GM21423 (cell line): Measurements from ENCODE around the gene PDXK.

Experiments
- ATAC-seq: cut with Tn5 transposase; IDR thresholded peaks from one replicate; pipeline ENCODE4 v1.9.1; 2021; ENCODE audit warnings: mild to moderate bottlenecking, moderate library complexity; ENCODE audit not compliant: unreplicated experiment

The PDXK gene

DNA sequence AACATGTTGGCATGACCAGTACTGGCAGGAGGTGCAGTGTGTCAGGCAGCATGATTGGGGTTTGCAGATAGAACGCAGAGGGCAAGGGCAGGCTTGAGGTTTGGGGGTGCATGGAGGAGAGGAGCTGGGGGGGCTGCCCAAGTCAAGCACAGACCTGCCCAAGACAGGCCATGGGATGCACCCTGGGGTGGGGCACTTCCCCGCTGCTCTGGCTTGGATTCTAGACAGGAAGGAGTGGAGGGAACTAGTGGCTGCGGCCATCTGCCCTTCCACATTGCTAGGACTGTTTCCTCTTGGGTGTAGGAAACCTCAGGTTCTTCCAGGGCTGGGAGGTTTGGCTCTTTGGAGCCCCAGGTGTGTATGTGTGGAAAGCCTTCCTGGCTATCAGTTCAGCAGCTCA lies 3.0 kb downstream of the PDXK start:
- no peak for ATAC-seq

- ATAC-seq, result no peak
Measured at GRCh38 chr21:43723648-43724047, 4.7 kb downstream of the PDXK start.

DNA sequence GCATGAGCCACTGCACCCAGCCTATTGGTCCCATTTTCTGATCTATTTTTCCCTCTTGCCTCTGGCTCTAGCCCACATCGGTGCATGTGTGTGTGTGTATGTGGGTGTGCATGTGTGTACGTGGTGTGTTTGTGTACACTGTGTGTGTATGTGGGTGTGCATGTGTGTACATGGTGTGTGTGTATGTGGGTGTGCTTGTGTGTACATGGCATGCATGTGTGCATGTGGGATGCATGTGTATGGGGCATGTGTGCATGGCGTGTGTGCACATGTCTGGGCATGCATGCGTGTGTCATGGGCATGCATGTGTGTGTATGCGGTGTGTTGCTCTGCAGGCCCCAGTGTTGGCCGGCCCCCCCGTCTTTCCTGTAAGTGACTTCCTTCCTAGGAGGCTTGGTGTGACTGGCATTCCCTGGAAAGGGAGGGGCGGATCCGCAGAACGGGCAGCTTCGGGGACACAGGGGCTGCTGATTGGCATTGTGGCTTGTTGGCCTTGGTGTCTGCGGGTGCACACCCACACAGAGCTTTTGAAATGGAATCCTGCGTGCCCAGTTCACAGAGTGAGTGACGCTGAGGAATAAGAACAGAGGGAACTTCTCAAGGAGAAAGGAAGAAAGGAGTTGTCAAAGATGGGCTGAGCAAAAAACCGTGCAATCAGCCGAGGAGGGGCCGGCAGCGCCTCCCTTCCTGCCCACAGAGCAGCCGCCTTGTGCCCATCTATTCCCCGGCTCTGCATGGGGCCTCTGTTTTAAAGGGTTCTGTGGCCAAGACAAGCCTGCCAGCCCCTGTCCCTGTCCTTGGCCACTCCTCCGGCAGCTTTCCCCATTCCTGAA lies 8.0 kb downstream of the PDXK start:
- no peak for ATAC-seq

- no peak for ATAC-seq
Measured at GRCh38 chr21:43727519-43728153, 8.7 kb downstream of the PDXK start.

- no peak for ATAC-seq
Measured at GRCh38 chr21:43728154-43728466, 9.2 kb downstream of the PDXK start.

DNA sequence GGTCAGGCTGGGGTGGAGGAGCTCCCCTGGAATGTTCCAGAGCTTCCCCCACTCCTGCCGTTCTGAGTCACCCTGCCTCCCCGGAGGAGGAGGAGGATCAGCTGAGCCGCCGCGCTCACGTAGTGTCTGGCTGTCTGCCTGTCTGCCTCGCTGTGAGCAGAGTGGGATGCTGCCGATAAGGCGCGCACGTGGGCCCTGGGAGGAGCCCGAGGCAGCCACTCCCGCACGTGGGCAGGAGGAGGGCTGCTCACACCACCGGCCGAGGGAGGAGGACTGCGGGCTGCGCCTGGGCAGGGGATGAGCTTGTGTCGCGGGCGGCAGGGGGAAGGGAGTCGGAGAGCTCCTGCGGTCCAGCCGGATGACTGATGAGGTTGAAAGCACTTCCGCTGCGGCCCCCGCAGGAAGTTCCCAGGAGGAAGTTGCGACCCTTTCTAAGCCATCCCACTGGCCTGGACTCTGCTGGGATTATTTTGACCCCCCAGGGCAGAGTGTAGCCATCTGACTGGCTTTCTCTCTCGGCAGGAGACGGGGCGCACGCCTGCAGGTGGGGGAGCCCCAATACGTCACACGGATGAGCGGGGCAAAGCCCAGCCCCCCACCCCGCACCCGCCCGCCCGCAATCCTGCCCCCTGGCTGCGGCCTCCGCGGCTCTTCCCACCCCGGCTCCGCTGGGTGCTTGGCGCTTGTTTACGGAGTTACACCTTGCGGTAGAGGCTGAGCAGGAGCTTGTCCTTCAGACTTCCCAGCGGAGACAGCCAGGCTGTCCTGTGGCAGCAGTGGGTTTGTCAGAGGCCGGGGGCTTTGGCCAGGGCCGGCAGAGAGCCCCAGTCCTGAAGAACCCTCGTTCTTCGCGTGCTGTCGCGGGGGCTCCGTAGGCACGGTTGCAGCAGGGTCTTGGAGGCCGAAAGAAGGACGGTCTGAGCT lies 9.8 kb downstream of the PDXK start:
- ATAC-seq, result peak; percentile 68

DNA sequence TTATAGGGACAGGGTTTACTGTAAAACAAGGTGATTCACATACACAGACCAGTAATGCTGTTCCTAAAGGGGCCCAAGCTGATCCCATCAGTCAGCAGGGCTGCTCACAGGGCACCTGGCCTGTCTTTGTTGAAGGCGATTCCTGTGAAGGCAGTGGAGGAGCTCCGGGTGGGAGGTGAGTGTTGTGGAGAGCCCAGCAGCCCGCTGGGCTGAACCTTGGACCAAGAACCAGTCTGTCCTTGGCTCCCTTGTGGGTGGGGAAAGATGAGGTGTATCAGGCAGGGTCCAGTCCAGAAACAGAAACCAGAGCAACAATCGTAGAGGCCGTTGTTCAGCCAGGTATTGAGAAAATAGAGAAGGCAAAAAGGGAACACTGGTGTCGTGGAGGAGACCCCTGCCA lies 12.5 kb downstream of the PDXK start:
- ATAC-seq, result no peak

DNA sequence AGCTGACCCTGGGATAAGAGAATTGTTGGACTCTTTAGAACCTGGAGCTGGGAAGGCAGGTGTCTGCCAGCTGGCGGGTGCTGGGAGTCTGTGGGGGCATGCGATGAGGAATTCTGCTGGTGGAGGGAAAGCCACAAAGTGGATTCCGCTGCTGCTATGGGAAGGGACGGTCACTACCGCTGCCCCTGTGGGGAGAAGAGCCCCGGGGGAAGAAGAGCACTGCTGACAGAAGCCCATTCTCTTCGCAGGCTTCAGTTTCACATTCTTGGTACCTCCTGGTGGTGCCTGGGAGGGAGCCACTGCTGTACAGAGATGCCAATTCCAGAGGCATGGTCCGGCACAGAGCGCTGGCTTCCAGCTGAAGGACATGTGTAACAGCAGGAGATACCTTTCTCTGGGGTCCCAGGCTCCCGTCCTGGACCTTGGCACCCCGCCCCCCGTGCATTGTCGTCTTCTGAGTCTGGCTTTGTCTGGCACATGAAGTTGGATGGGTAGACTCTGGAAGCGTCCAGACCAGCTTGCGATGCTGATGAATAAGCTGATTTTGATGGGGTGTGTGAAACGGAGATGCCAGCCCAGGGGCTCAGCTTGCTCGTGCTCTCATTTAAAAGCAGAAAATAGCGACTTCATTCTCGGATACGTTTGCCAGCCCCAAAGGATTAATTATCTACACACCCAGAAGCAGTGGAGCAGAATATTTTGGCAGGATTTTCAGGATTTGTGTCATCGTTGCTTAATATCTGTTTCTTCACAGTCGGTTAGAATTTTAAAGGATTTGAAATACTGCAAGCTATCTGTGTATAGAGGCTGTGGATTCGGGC lies 13.2 kb downstream of the PDXK start:
- ATAC-seq, result no peak

DNA sequence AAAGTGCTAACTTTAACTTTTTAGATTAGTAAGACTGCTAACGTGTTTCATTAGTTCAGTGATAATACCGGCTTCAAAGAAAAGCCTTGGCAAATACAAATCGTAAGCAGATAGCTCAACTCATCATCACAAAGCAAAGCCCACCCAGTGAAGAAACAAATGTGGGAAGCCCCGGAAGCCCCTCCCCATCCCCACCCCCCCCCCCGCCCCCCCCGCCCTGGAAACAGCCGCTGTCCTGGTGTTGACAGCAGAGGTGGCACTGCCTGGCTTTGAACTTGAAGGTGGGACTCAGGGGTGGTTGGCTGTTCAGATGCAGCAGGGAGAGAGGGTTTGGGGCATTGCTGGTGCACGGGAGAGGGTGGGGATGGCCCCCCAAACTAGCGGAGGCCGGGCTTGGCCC lies 14.1 kb downstream of the PDXK start:
- ATAC-seq, result no peak

GRCh38 chr21:43733529-43734071 lies 14.7 kb downstream of the PDXK start:
- ATAC-seq, result no peak

DNA sequence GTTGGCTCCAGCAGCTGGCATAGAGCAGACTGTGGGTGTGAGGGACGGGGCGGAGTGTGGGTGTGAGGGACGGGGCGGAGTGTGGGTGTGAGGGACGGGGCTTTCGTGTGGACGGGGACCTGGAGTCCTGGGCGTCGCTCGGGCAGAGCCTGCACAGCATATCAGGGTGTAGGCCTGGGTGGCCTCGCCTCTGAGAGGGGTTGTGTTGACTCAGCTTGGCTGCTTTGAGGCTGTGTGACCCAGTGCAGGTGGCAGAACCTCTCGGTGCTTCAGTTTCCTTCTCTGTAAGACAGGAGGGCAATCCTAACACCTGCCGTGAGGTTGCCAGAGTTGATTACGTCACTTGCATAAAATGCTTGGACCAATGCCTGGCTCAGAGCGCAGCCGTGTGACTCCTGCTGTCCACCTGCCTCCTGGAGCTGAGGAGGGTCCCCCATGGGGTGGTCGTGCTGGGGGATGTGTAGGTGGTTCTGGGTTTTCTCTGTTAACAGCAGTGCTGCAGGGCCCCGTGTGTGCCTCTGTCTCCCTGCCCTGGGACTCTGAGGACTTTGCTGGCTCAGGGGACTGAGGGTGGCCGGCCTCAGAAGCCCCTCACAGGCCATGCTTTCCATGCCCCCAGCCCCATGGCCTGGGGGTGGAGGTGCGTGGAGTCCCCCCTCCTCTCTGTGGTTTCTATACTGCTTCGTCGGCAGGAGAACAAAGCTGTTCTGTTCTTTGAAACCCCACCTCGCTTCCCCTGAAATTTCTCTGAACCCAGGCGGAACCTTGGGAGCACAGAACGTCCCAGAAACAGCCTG lies 15.4 kb downstream of the PDXK start:
- ATAC-seq, result no peak

- no peak for ATAC-seq
Measured at GRCh38 chr21:43734928-43735229, 15.9 kb downstream of the PDXK start.

DNA sequence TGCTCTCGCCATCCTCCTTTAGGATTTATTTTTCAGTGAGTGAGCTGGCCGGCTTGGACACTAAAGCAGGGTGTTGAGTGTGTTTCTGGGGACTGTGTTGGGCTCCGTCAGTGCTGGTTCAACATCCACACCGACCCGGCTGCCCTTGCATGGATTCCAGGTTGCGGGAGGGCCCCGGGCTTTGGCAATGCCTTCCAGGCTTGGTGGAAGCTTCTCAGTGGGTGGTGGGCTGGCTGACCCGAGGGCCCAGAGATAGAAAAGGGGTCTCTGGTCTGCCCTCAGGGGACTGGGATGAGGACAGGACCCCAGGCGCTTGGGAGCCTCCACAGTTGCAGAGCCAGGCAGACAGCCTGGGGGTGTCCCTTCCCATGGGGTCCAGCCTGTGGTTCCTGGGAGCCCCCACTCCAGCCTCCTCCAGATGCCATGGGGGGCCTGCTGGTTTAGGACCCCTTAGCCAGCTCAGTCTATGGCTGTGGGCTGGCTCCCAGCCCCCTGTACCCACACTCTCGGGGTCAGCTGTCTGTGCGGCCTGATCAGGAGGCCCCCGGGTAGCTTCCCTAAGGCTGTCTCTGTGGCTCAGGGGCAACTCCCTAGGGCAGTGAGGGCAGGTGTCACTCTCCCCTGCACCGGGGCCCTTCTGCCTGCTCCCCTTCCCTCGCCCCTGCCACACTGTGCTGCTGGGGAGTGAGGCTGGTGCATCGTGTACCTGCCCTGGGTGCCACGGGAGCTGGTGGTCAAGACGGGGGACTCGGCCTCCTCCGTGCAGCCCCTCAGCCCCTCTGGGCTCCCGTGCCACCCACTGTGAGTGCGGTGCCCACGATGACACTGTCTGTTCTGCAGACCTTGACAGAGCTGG lies 16.5 kb downstream of the PDXK start:
- ATAC-seq, result no peak

- no peak for ATAC-seq
Measured at GRCh38 chr21:43736224-43736883, 17.4 kb downstream of the PDXK start.

DNA sequence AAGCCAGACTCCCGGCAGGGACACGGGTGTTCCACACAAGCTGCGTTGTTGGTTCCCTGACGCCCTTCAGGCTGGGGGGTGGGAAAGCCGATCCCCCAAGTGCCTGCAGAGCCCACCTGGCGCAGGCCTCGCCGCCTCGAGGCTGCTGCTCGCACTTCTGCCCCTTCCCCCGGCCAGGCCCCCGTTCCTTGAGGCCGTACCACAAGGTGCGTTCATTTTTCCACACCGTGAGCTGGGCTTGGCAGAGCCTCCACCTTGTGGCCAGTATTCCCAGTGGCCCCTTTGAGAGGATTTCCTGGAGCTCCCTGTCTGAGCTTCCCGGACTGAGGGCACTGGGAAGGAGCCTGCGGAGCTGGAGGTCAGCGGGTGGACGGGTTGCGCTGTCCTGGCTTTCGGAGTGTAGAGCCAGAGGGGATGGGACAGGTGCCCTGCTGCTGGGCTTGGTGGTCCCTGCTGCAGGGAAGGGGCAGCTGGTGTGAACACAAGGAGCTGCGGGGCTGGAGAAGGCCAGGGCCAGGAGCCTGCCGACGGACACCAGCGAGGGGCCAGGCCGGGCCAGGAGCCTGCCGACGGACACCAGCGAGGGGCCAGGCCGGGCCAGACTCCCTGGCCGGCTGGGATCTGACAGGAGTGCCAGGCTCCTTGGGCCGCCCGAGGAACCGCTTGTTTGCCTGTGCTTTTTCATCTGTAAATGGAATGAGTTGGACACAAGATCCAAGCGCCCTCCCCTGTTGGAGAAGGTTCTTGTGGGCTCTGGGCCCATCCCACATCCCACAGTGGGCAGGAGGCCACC lies 18.4 kb downstream of the PDXK start:
- ATAC-seq, result no peak

DNA sequence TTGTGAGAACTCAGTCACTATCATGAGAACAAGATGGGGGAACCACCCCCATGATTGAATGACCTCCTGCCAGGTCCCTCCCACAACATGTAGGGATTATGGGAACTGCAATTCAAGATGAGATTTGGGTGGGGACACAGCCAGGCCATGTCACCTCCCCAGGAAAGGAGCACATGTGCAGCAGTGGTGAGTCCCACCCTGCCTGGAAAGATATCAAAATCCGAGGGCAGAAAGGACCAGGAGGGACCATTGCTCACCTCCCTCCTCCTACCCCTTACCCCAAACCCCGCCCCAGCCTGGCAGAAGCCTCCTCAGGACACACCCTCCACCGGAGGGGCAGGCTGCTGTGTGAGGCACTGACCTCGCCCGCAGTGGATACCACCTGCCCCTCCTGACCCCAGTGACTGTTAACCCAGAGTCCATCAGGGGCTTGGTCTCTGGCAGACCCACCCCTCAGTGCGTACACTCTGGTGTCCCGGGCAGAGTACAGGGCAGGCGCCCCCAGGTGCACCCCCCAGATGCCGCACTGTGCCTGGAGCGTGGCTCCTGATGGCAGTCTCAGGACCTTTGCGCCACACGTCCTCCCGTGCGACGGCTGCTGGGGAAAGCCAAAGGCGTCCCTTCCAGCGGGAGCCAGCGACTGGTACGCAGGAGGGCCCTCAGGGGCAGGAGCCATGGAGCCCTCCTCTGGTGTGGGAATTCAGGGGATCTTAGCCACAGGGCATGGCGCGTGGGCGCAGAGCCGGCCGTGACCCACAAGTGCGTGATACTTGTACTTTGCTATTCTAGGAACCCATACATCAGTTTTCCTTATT lies 20.9 kb downstream of the PDXK start:
- ATAC-seq, result no peak
